Mucosa of gallbladder (tissue), 1 donor: ENCODE measurements around the gene MAN1B1. TPM values are rescaled to one million over a fixed set of nuclear protein-coding genes. Genes with fewer than 3 reads are reported as not detected.

ENCODE experiments used
- DNase-seq: peaks from one replicate; pipeline ENCODE4 v3.0.0-alpha.2; 2020; ENCODE audit warnings: low spot score
- total RNA-seq: library from RNA; stranded (reverse); gene quantifications from one replicate; pipeline ENCODE4 v1.2.1, GENCODE V29; 2021
- donor health status: DM: no; HTN: no; CAD: no.

Gene MAN1B1
- total RNA-seq, 1 donor from 2014 or later = 59.8 TPM

DNA sequence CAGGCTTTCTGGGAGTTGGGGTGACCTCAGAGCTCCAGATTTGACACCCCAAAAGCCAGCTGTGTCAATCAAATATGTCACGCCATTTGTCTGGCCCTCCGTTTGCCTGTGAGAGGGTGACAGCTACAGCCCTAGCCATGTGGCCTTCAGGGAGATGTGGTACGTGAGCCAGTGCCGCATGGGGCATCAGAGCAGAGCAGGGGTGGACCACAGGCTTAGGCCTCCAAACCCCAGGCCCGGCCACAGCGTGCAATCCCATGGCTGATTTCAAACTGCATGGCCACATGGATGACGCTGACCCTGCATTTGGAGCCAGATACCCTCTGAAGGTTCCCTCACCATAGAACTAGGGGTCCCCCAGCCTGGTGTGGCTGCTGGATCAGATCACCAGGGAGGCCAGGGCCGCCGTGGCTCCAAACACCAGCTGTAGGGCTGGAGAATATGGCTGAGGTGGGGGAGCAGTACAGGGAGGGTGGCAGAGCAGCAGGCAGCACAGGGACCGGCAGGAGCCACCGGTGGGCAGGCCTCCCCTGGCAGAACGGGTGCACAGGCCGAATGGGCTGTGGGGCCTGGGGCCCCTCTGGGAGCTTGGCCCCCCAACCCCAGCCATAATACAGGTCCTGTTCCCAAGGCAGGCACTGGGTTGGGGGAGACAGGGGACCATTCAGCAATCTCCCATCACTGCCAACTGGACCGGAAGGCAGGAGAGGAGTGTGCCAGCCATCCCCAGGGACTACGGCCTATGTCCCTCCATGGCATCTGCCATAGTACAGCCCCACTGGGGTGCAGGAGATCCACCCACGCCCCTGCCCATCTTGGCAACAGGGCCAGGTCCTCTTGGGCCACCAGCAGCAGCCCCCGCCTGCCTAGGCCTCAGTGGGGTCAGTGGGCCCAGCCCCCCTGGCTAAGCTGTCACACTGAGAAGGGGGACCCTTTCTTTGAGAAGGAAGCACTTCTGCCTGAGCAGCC, 18.0 kb upstream of the MAN1B1 start:
- DNase-seq = no peak

DNA sequence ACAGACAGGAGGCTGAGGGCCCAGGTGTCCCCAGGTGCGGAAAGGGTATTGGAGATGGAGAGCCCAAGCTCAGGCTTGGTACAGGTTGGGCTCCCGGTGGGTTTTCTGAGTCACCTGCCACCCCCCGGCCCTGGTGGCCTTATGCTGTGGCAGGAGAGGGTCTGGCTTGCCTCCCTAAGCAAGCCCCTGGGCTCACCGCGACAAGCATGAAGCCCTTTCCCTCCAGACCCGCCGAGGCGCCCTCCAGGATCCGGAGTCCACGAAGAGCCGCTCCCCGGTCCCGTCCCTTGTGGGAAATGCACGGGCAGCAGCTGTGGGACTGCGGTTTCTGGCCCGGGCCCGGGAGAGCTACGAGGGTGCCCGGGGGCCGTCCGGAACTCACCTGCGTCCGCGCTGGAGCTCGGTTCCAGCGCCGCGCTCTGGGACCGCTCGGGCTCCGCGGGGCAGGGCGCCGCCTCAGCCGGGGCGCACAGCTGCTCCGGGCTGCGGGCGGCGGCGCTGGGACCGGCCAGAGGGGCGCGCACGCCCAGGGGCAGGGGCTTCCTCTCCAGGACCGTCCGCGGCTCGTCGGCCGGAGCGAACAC, 17.2 kb upstream of the MAN1B1 start:
- DNase-seq = no peak

DNA sequence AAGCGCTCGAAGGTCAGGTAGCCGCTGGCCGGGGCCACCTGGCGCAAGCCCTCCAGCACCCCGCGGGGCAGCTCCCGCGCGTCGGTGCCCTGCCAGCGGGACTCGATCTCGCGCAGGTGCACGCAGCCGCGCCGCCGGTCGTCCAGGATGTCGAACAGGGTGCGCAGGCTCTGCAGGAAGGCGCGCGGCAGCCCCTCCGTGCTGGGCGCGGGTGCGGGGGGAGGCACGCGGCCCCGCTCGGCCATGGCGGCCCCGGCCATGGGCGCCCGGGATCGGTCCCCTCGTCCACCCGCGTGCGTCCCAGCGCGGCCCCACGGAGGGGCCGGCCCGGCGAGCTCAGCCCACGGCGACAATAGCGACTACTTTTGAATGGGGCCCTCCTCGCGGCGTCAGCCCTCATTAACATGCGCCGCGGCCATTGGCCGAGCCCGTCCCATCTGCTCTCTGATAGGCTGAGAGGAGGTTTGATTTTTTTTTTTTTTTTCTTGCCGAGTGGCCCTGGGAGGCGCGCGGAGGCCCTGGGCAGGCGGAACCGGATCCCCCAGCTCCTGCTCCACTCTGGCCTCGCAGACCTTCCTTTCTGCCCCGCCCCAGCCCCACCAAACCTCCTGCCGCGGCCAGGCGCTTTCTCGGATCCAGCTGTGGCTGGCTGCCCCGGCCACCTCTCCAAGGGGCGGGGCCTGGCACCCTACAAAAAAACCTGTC, 16.4 kb upstream of the MAN1B1 start, which contains the start of gene SAPCD2:
Gene SAPCD2 (minus strand): TSS at position 357 of the 705 bp plus-strand sequence. CDS start 97 bp downstream, at position 260.
- peak; percentile 88 for DNase-seq

DNA sequence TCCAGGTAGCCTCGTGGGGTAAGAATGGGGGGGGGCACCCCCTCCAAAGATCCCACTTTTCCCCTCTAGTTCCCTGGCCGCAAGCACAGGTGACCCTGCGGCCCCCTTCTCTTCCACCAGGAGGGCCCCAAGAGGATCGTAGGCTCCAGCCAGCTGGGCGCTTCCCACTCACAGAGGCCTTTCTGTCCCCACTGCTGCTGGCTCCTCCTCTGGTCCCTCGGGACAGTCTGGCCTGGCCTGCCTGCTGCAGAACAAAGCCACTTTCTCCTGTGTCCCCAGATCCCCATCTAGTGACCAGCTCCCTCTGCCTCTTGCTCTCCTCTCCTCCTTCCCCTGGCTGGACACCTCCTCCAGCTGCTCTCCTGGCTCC, 15.9 kb upstream of the MAN1B1 start:
- no peak for DNase-seq

DNA sequence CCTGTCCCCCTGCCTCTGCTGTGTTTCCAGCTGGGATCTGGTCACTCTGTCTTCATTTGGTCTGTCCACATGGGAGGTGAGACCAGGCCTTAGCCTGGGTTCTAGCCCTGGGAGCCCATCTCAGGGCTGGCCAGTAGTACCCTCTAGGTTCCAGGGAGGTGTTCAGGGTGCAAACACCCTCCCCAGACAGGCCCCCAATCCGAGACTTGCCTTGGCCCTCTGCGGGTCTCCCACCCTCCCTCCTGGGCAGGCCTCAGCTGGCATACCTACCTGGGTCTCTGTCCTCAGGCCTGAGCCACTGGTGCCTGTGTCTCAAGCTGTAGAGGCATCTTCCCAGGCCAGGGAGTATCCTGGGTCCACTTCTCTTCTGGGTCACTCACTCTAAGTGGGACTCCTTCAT, 15.5 kb upstream of the MAN1B1 start:
- no peak for DNase-seq

DNA sequence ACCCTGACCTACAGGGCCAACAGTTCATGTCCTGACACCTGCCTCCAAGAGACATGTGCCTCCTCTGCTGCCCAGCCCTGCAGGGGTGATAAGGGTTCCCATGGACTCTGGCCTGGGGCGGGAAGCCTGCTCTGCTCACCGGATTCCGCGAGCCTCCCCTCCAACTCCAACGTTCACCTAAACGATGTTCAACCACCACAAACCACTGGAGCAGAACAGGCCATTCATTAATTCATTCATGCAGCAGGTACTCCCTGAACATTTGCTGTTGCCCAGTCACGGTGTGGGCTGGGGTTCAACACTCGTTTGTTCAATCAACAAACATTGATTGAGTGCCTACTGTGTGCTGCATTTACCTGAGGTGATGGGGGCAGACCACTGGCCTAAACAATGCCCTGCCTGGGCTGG, 12.8 kb upstream of the MAN1B1 start:
- no peak for DNase-seq

DNA sequence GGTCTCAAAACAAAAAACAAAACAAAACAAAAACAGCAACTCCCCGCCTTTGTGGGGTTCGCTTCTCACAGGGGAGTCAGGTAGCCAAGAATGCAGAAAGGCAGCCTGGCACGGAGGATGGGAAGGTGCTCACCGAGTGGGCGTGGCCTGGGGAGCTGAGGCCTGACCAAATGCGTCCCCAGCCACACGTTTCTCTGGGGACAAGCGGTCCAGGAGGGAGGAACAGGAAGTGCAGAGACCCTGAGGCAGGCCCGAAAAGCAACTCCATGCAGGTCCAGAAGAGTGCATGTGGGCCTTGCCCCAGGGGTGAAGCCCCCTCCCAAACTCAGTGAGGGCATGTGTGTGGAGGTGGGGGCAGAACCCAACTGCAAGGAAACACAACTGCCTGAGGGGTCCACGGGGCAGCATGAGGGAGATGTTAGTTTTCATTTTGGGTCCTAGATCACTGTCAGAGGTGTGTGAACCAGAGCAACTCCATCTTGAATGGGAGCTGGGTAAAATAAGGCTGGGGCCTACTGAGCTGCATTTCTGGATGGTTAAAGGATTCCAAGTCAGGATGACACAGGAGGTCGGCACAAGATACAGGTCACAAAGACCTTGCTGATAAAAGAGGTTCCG, 12.0 kb upstream of the MAN1B1 start:
- no peak for DNase-seq

DNA sequence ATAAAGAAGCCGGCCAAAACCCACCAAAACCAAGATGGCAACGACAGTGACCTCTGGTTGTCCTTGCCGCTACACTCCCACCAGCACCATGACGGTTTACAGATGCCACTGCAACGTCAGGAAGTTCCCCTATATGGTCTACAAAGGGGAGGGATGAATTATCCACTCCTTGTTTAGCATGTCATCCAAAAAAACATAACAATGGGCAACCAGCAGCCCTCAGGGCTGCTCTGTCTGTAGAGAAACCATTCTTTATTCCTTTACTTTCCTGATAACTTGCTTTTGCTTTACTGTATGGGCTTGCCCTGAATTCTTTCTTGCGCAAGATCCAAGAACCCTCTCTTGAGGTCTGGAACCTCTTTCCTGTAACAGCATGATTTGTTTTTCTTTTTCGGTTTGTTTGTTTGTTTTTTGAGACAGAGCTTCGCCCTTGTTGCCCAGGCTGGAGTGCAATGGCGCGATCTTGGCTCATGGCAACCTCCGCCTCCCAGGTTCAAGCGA, 11.5 kb upstream of the MAN1B1 start:
- DNase-seq = no peak

DNA sequence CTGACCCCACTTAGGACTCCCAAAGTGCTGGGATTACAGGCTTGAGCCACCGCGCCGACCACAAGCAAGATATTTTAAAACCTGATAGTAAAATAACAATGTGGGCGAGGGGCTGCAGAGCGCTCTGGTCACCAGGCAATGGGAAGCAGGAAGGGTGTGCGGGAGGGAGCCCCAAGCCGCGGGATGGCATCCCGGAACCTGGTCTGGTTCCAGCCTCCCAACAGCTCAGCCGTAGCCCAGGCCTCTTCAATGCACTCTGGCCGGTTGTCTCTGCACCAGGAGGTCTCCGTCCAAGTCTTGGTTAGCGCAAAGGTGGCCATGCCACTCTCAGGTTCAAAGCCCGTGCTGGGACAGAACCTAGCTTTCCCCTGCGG, 10.2 kb upstream of the MAN1B1 start:
- no peak for DNase-seq

DNA sequence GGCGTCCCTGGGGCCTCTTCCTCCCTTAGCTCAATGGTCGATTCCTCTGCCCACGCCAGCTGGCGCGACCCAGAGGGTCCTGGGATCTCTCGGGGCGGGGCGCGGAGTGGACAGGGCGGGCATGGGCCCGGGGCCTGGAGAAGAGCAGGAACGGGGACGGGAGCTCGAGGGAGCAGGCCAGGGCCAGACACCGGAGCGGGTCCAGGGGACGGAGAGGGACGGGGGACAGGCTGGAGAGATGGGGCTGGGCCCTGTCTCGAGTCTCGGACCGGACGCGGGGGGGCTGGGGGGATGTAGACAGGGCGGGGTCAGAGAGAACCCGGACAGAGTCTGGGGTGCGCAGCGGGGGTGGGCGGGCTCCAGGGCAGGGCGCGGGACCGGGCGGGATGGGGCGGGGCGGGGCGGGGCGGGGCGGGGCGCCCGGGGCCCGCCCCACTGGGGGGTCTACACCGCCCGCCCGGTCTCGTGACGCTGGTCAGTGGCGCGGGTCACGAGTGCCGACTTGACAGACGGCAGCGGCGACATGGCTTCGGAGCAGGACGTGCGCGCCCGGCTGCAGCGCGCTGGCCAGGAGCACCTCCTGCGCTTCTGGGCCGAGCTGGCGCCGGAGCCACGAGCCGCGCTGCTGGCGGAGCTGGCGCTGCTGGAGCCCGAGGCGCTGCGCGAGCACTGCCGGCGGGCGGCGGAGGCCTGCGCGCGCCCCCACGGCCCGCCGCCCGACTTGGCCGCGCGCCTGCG, 9.6 kb upstream of the MAN1B1 start, which contains the start of gene UAP1L1:
Gene UAP1L1 (plus strand): TSS at position 508 of the 738 bp plus-strand sequence. CDS start 16 bp downstream, at position 524.
- DNase-seq = peak; percentile 72

DNA sequence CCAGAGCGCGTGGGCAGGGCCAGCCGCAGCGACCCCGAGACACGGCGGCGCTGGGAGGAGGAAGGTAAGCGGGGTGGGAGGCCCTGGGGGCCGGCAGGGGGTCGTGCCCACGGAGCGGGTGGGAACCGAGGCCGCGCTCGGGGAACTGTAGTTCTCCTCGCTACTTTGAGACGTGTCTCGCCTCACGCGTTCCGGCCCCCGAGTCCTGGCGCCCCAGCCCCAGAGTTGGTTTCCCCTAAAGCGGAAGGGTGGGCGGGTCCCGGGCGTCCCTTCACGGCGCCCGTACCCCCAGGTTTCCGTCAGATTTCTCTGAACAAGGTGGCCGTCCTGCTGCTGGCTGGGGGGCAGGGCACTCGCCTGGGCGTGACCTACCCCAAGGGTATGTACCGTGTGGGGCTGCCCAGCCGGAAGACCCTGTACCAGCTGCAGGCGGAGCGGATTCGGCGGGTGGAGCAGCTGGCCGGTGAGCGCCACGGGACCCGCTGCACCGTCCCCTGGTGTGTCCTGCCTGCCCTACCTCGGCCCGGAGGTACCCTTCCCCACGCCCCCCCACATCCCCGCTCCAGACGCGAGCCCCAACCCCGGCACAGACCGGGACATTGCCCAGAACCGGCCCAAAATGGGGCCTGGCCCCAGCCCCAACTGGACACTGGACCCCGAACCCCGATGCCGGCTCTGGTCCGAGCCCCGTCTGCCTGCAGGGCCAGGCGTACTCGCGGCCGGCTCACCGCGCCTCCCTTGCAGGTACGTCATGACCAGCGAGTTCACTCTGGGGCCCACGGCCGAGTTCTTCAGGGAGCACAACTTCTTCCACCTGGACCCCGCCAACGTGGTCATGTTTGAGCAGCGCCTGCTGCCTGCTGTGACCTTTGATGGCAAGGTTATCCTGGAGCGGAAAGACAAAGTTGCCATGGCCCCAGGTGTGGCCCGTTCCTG, 8.8 kb upstream of the MAN1B1 start:
- DNase-seq = no peak

DNA sequence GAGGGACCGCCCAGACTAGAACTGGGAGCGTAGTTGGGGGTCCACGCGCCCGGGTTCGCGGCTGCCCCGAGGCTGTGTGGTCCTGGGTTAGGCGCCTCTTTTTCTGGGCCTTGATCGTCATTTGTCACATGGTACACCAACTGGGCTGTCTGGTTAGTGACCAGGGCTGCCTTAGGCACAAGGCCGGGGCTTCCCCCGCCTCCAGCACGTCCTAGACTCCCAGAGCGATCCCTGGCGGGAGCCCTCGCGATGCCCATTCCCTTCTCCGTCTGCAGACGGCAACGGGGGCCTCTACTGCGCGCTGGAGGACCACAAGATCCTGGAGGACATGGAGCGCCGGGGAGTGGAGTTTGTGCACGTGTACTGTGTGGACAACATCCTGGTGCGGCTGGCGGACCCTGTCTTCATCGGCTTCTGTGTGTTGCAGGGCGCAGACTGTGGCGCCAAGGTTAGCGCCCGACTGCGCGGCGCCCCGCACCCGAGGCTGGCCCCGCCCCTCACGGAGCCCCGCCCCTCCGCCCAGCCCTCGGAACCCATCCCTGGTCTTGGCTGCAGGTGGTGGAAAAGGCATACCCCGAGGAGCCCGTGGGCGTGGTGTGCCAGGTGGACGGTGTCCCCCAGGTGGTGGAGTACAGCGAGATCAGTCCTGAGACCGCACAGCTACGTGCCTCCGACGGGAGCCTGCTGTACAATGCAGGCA, 7.9 kb upstream of the MAN1B1 start:
- DNase-seq = no peak

DNA sequence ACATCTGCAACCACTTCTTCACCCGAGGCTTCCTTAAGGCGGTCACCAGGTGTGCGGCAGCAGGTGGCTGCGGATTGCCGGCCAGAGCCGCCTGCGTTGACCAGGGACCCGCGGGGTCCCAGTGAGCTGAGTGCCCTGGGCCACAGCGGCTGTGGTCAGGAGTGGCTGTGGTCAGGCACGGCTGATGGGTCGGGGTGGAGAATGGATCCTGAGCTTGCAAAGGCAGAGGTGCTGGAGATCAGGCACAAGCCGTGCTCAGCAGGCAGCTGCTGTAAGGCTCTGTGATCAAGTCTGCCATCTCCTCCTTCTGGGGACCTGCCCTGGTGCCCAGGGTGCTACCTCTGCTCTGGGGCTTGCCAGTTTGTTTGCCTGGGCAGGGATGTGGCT, 7.4 kb upstream of the MAN1B1 start:
- DNase-seq = no peak

DNA sequence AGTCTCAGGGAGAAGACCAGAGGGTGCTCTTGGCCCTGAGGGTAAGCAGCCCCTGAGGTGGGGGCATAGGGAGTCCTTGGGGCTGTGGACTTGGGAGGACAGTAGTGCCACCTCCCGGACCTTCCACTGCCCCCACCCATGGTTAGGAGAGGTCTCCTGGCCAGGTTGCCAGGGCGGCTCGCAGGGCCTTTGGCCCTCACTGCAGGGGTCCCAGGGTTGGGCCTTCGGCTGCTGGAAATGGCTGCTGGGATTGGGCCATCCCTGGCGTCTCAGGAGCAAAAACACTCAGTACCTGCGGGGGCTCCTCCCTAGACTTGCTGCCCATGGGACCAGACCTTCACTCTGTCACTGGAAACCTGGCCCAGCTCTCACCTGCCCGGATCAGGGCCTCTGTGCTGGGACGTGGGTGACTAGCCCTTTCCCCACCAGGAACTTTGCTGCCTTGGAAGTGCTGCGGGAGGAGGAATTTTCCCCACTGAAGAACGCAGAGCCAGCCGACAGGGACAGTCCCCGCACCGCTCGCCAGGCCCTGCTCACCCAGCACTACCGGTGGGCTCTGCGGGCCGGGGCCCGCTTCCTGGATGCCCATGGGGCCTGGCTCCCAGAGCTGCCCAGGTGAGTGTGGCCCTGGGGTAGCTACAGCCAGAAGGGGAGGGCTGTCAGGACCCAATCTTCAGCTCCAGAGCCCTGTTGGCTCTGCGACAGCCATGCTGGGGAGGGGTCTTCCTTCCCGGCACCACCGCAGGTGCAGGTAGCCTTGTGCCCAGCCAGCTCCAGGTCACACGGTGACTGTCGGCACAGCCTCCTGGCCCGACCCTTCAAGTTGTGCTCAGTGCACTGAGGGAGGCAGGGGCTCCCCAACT, 6.3 kb upstream of the MAN1B1 start:
- no peak for DNase-seq

DNA sequence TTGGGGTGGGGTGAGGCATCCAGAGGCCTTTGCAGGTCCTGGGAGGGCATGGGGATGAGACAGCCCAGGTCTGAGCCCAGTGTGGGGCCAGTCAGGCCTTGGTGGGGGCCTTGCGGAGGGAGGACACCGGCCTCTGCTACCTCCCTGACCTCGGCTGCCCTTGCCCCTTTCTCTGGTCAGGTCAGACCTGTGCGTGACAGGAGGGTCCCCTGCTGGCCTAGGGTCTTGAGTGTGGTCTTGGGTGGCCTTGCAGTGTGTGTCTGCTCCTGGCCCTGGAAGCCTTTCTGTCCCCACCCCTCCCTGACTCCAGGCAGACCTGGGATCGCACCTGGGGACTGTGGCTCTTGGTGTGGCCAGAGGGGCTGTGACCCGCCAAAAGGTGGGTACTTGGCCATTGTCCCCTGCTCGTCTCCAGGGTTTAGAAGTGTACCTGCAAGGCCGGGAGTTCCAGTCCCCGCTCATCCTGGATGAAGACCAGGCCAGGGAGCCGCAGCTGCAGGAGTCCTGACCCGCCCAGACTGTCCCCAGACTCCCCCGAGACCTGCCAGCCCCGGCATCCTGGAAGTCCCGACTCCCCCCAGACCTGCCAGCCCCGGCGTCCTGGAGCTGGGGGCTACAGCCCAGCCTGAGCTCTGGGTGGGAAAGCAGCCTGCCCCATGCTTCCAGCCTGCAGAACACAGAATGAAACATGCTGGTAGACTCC, 4.4 kb upstream of the MAN1B1 start:
- DNase-seq = no peak

DNA sequence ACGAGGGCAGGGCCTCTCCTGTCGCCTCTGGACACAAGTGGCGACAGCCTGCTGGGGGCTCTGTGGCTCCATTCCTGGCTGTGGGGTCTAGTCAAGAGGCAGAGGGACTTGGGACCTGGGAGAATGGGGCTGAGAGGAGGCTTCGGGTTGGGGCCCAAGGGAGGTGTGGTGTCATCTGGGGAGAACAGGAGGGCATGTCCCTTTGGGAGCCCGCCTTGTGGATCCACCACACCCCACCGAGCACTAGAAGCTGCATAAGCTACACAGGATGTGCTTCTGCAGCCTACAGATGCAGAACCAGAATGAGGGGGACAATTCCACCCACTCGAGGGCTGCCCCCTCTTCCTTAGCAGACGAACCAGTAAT, 3.9 kb upstream of the MAN1B1 start:
- DNase-seq = no peak

DNA sequence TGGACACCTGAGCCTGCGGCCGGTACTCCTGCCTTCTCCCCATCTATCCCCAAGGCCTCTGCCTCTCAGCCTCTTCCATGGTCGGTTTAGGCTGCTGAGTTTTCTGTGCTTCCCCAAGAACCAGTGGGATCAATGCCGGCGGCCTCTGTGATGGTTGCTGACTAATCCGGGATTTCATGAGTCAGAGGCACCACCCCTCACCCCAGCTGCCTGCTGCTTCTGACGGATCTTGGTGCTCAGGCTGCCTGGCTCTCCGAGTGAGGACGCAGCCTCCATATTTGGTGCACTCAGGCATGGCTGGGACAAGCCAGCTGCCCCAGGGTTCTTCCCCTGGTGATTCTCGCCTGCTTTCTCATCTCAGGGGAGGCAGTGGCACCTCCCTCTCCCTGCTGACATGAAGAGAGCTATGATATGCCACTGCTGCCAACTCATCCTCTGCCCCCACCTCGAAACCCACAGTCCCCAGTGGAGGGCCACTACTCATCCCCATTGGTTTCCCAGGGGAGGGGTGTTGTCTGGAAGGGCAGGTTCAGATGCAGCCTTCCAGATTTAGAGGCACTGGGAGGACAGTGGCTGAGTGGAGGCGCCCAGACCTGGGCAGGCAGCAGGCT, 3.3 kb upstream of the MAN1B1 start:
- peak; percentile 65 for DNase-seq
